Ascending aorta (tissue), 2 donors: ENCODE results near the gene SIAH3. TPM values are rescaled to one million over a fixed set of nuclear protein-coding genes. Genes with fewer than 3 reads are reported as not detected.
"Not testable (repeated sequence)": the region's sequence is repeated elsewhere in the genome, so short reads cannot be mapped to it uniquely, and the experiment has no call there.

Experiments used
- DNase-seq, 2 donors: peaks; one replicate each; pipeline ENCODE4 v3.0.0-alpha.2; 2019; ENCODE audit warnings: low spot score in 2 of 2
- H3K27ac ChIP-seq, 2 donors: fragments of 200-600 bp; sonication (generic); one replicate each; pipeline ENCODE4 v1.5.1; 2016 to 2017; ENCODE audit warnings: mild to moderate bottlenecking in 1 of 2
- H3K27me3 ChIP-seq: fragments of 200-600 bp; sonication (generic); one replicate; pipeline ENCODE4 v1.5.1; 2017
- H3K36me3 ChIP-seq, 2 donors: fragments of 200-600 bp; sonication (generic); one replicate each; pipeline ENCODE4 v1.5.1; 2016
- H3K4me1 ChIP-seq, 2 donors: fragments of 200-600 bp; sonication (generic); one replicate each; pipeline ENCODE4 v1.5.1; 2016 to 2017; ENCODE audit warnings: mild to moderate bottlenecking in 1 of 2
- H3K4me3 ChIP-seq, 2 donors: fragments of 200-600 bp; sonication (generic); one replicate each; pipeline ENCODE4 v1.5.1; 2016 to 2017; ENCODE audit warnings: mild to moderate bottlenecking in 1 of 2
- H3K9me3 ChIP-seq, 2 donors: fragments of 200-600 bp; sonication (generic); one replicate each; pipeline ENCODE4 v1.5.1; 2016
- intact Hi-C: fragments of 100-400 bp; cut with DNase I; formaldehyde crosslinking; loops from one replicate; pipeline ENCODE4 v1.15.1; 2023
- total RNA-seq: library from RNA; depleted of rRNA; stranded (reverse); fragments of >200 nt; gene quantifications from one replicate; pipeline ENCODE4 v1.1.0, GENCODE V29; 2016
- TF ChIP-seq, protein P1 (sequence below), 3 experiments: fragments of 200-600 bp in 2 of 3; fragments of 450-650 bp in 1 of 3; sonication (generic) in 2 of 3; IDR thresholded peaks; one replicate each; pipeline ENCODE4 v1.5.1; 2016 to 2019; ENCODE audit warnings: antibody characterized with exemption in 3 of 3, mild to moderate bottlenecking in 1 of 3, moderate library complexity in 1 of 3

Gene SIAH3
- total RNA-seq, 1 donor from 2014 or later = not detected

GRCh38 chr13:45765464-45765863 lies 86.1 kb downstream of the SIAH3 start:
- Histone ChIP-seq H3K36me3 (no peaks in the 10 kb centered on the region), H3K4me3 (no peak overlapping the region), H3K27me3 (no peaks in the 10 kb centered on the region), H3K9me3 (no peaks in the 10 kb centered on the region), H3K4me1 (no peaks in the 10 kb centered on the region), H3K27ac (no peak overlapping the region)
- intact Hi-C loops = no loop called here
- DNase-seq = no peak
- TF ChIP-seq, protein P1, sequence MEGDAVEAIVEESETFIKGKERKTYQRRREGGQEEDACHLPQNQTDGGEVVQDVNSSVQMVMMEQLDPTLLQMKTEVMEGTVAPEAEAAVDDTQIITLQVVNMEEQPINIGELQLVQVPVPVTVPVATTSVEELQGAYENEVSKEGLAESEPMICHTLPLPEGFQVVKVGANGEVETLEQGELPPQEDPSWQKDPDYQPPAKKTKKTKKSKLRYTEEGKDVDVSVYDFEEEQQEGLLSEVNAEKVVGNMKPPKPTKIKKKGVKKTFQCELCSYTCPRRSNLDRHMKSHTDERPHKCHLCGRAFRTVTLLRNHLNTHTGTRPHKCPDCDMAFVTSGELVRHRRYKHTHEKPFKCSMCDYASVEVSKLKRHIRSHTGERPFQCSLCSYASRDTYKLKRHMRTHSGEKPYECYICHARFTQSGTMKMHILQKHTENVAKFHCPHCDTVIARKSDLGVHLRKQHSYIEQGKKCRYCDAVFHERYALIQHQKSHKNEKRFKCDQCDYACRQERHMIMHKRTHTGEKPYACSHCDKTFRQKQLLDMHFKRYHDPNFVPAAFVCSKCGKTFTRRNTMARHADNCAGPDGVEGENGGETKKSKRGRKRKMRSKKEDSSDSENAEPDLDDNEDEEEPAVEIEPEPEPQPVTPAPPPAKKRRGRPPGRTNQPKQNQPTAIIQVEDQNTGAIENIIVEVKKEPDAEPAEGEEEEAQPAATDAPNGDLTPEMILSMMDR (IDR thresholded peaks at IDR 0.05) = no peak

DNA sequence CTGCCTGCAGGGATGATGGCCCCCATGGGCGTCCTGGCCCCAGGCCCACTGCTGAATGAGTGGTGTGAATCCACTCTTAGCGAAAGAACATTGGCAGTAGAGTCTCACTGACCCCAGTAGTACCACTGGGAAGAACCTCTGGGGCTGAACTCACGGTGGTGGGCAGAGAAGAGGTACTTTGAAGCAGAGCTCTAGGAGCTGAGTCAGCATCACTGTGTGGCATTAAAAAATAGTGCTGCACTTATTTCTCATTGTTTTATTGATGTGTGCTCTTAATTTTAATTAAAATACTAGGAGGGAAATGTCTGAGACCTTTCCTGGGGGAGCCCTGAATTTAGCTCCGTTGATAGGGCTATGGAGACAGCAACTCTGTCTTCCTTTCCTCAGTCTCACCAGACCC lies 88.1 kb downstream of the SIAH3 start:
- Histone ChIP-seq H3K36me3 (no peaks in the 10 kb centered on the region), H3K9me3 (no peaks in the 10 kb centered on the region), H3K4me1 (no peaks in the 10 kb centered on the region), H3K27ac (no peak overlapping the region), H3K27me3 (no peaks in the 10 kb centered on the region), H3K4me3 (no peak overlapping the region)
- TF ChIP-seq, protein P1 (IDR thresholded peaks at IDR 0.05) = no peak
- intact Hi-C loops = no loop called here
- no peak for DNase-seq

GRCh38 chr13:45757589-45757988 lies 94.0 kb downstream of the SIAH3 start:
- H3K4me3 ChIP-seq, intact Hi-C loops, H3K9me3 ChIP-seq, H3K27me3 ChIP-seq, H3K36me3 ChIP-seq, H3K27ac ChIP-seq, DNase-seq, H3K4me1 ChIP-seq: not testable (repeated sequence)

DNA sequence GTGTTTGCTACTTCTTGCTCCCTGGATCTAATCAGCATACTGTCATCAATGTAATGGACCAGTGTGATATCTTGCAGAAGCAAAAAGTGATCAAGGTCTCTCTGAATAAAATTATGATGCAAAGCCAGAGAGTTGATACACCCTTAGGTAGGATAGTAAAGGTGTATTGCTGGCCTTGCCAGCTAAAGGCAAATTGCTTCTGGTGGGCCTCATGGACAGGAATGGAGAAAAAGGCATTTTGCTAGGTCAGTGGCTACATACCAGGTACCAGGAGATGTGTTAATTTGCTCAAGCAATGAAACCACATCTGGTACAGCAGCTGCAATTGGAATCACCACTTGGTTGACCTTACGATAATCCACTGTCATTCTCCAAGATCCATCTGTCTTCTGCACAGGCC lies 95.1 kb downstream of the SIAH3 start:
- intact Hi-C loops, H3K27me3 ChIP-seq, H3K36me3 ChIP-seq, DNase-seq, H3K4me1 ChIP-seq, H3K27ac ChIP-seq, H3K9me3 ChIP-seq, H3K4me3 ChIP-seq: not testable (repeated sequence)

DNA sequence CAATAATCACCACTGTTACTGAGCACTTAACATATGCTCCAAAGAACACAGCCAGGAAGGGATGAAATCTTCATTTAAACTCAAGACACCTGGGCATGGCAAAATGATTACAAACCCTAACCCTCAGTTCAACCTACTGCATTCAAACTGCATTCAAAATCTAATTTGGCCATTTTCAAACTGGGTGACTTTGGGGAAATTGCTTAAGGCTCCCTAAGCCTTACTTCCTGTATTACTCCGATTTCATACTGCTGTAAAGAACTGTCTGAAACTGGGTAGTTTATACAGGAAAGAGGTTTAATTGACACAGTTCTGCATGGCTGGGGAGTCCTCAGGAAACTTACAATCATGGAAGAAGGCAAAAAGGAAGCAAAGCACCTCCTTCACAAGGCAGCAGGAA lies 99.0 kb downstream of the SIAH3 start:
- H3K27ac ChIP-seq = no peak overlapping the region

DNA sequence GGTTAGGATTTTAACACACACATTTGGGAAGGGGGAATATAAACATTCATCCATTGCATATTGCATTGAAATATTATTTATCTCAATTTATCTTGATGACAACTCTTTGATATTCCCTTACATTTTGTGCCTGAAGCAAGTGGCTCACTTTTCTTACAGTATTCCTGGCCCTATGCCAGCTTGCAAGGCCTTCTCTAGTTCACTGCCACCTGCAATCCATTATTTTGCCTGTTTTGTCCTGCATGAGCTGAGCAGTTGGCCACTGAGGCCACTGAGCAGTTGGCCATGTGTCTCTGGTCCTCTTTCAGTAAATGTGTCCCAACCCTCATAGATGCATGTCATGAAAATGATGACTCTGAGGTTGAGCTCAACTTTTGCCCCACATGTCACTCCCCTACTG lies 99.7 kb downstream of the SIAH3 start:
- TF ChIP-seq, protein P1 (IDR thresholded peaks at IDR 0.05) = no peak
- Histone ChIP-seq H3K4me3 (no peak overlapping the region), H3K27ac (no peak overlapping the region), H3K27me3 (no peaks in the 10 kb centered on the region), H3K4me1 (no peaks in the 10 kb centered on the region), H3K9me3 (no peaks in the 10 kb centered on the region), H3K36me3 (no peaks in the 10 kb centered on the region)
- intact Hi-C loops = no loop called here
- no peak for DNase-seq

More for the DNA sequence above, 99.0 kb downstream of the SIAH3 start:
- H3K36me3 ChIP-seq = no peaks in the 10 kb centered on the region
- H3K9me3 ChIP-seq = no peaks in the 10 kb centered on the region
- H3K27me3 ChIP-seq = no peaks in the 10 kb centered on the region
- DNase-seq = no peak
- no peaks in the 10 kb centered on the region for H3K4me1 ChIP-seq
- TF ChIP-seq, protein P1 (IDR thresholded peaks at IDR 0.05) = no peak
- intact Hi-C loops = no loop called here
- no peak overlapping the region for H3K4me3 ChIP-seq

- Histone ChIP-seq H3K27ac (no peak overlapping the region), H3K4me1 (no peaks in the 10 kb centered on the region), H3K9me3 (no peaks in the 10 kb centered on the region), H3K27me3 (no peaks in the 10 kb centered on the region), H3K4me3 (no peak overlapping the region), H3K36me3 (no peaks in the 10 kb centered on the region)
- TF ChIP-seq, protein P1 (IDR thresholded peaks at IDR 0.05) = no peak
- intact Hi-C loops = no loop called here
- no peak for DNase-seq
Measured at GRCh38 chr13:45750566-45750965, 101.0 kb downstream of the SIAH3 start.
